Hematopoietic multipotent progenitor cell treated with erythropoietin and hydrocortisone succinate and interleukin-3 and kit ligand, for 8 days (in vitro differentiated cells): ENCODE data around the gene ZWILCH.
"Not testable (repeated sequence)": the region's sequence is repeated elsewhere in the genome, so short reads cannot be mapped to it uniquely, and the experiment has no call there.

Experiments used
- DNase-seq: peaks from one replicate; pipeline ENCODE4 v3.0.0-alpha.2; 2015

The ZWILCH gene

GRCh38 chr15:66587020-66587419, 81.9 kb downstream of the ZWILCH start:
- DNase-seq: no peak

GRCh38 chr15:66587749-66588148, 82.6 kb downstream of the ZWILCH start:
- no peak for DNase-seq

GRCh38 chr15:66588537-66588936, 83.4 kb downstream of the ZWILCH start:
- no peak for DNase-seq

- peak; percentile 29 for DNase-seq
These were observed 83.8 kb downstream of the ZWILCH start for GRCh38 chr15:66588971-66589370.

GRCh38 chr15:66589429-66589828, 84.3 kb downstream of the ZWILCH start:
- DNase-seq: not testable (repeated sequence)

GRCh38 chr15:66590435-66590834, 85.3 kb downstream of the ZWILCH start:
- no peak for DNase-seq

GRCh38 chr15:66591322-66591862, 86.3 kb downstream of the ZWILCH start:
- DNase-seq: no peak

- DNase-seq: peak; percentile 73
These were observed 87.5 kb downstream of the ZWILCH start for GRCh38 chr15:66592505-66593218.

GRCh38 chr15:66593219-66593780, 88.2 kb downstream of the ZWILCH start:
- DNase-seq: no peak

- no peak for DNase-seq
These were observed 89.2 kb downstream of the ZWILCH start for GRCh38 chr15:66594344-66594743.

- no peak for DNase-seq
These were observed 89.7 kb downstream of the ZWILCH start for GRCh38 chr15:66594836-66595235.

GRCh38 chr15:66595332-66595731, 90.2 kb downstream of the ZWILCH start:
- no peak for DNase-seq

- DNase-seq: no peak
These were observed 90.9 kb downstream of the ZWILCH start for GRCh38 chr15:66595931-66596545.

- no peak for DNase-seq
These were observed 93.1 kb downstream of the ZWILCH start for GRCh38 chr15:66598095-66598815.
